ENCODE results near the gene PAMR1. TPM values are rescaled to one million over a fixed set of nuclear protein-coding genes. Genes with fewer than 3 reads are reported as not detected.

The PAMR1 gene
- total RNA-seq, 1 donor from 2014 or later: 0.82 TPM

DNA sequence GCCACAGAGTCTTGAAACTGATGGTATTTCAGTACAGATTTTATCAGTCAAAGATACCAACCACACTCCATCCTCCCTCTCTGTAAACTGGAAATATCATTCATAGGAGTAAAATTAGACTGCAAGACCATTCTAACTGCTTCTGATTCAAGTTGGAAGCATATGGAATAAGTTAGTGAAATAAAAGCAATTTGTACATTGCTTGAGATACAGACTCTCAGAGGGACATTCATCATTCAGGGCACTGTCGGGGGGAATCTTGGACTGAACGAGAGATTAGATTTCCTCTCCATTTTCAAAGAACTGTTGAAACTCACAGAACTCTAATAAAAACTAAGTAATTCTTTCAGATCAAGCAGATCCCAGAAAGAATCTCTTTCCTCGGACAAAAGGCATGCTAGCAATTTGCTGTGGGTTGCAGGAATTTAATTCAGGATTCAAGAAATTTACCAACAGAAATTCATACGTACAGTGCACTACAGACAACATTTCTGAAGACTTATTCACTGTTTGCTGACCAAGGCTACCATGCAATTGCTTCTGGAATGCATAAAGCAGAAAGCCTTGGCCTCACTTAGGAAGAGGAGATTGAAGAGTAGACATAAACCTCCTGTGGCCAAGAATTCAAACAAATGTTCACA, 34.1 kb downstream of the PAMR1 start:
- Mint-ChIP-seq H3K4me3 (ENCODE audit: unreplicated experiment) (no peak overlapping the region), H3K4me1 (ENCODE audit: unreplicated experiment) (no peaks in the 10 kb centered on the region), H3K9me3 (ENCODE audit: unreplicated experiment) (no peaks in the 10 kb centered on the region), H3K27me3 (ENCODE audit: unreplicated experiment) (peaks cover 2% of the 10 kb centered on the region), H3K27ac (ENCODE audit: unreplicated experiment) (no peak overlapping the region), H3K36me3 (ENCODE audit: low read depth, unreplicated experiment) (no peaks in the 10 kb centered on the region)
- DNase-seq (ENCODE audit: low spot score): no peak
- TF ChIP-seq, protein P1, sequence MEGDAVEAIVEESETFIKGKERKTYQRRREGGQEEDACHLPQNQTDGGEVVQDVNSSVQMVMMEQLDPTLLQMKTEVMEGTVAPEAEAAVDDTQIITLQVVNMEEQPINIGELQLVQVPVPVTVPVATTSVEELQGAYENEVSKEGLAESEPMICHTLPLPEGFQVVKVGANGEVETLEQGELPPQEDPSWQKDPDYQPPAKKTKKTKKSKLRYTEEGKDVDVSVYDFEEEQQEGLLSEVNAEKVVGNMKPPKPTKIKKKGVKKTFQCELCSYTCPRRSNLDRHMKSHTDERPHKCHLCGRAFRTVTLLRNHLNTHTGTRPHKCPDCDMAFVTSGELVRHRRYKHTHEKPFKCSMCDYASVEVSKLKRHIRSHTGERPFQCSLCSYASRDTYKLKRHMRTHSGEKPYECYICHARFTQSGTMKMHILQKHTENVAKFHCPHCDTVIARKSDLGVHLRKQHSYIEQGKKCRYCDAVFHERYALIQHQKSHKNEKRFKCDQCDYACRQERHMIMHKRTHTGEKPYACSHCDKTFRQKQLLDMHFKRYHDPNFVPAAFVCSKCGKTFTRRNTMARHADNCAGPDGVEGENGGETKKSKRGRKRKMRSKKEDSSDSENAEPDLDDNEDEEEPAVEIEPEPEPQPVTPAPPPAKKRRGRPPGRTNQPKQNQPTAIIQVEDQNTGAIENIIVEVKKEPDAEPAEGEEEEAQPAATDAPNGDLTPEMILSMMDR (IDR thresholded peaks at IDR 0.05; ENCODE audit: unreplicated experiment): no peak

DNA sequence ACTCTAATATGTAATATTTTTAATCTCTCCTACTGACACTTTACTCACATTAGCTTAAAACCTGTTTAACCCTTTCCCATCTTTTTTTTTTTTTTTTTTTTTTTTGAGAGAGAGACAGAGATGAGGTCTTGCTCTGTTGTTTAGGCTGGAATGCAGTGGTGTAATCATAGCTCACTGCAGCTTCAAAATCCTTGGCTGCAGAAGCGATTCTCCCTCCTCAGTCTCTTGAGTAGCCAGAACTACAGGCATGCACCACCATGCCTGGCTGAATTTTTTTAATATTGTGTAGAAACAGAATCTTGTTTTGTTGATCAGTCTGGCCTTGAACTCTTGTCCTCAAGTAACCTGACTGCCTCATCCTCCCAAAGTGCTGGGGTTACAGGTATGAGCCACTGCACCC, 37.3 kb downstream of the PAMR1 start:
- peaks cover 2% of the 10 kb centered on the region for H3K27me3 Mint-ChIP-seq (ENCODE audit: unreplicated experiment)
- no peaks in the 10 kb centered on the region for H3K9me3 Mint-ChIP-seq (ENCODE audit: unreplicated experiment)
- DNase-seq (ENCODE audit: low spot score): no peak
- H3K27ac Mint-ChIP-seq (ENCODE audit: unreplicated experiment): no peak overlapping the region
- H3K4me1 Mint-ChIP-seq (ENCODE audit: unreplicated experiment): no peaks in the 10 kb centered on the region
- H3K4me3 Mint-ChIP-seq (ENCODE audit: unreplicated experiment): no peak overlapping the region
- TF ChIP-seq, protein P1 (IDR thresholded peaks at IDR 0.05; ENCODE audit: unreplicated experiment): no peak
- peaks cover 4% of the 10 kb centered on the region for H3K36me3 Mint-ChIP-seq (ENCODE audit: low read depth, unreplicated experiment)

DNA sequence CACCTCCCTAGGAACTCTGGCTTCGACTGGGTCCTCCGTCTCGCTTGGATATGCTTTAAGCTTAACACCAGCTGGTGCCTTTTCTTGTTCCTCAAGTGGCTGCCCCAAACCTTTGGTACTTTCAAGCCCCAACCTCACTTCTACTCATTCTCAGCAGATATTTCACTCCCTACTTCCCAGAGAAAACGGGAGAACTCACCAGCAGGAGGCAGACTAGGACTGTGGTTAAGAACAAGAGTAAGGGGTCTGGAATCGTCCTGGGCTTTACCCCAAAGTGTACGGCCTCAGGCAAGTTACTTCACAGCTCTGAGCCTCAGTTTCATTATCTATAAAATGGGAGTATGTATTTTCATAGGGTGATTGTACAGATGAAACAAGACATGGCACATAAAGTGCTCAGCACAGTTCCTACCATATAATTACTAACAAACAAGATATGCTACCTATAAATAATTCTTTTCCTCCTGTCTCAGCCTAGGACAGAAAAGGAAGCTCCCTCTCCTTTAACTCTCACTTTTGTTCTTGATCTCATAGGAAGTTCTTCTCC, 37.8 kb downstream of the PAMR1 start:
- Mint-ChIP-seq H3K4me3 (ENCODE audit: unreplicated experiment) (no peak overlapping the region), H3K9me3 (ENCODE audit: unreplicated experiment) (peaks cover 3% of the 10 kb centered on the region), H3K27me3 (ENCODE audit: unreplicated experiment) (peaks cover 2% of the 10 kb centered on the region), H3K4me1 (ENCODE audit: unreplicated experiment) (no peaks in the 10 kb centered on the region), H3K36me3 (ENCODE audit: low read depth, unreplicated experiment) (peaks cover 5% of the 10 kb centered on the region), H3K27ac (ENCODE audit: unreplicated experiment) (no peak overlapping the region)
- TF ChIP-seq, protein P1 (IDR thresholded peaks at IDR 0.05; ENCODE audit: unreplicated experiment): peak; percentile 42
- DNase-seq (ENCODE audit: low spot score): peak; percentile 68

DNA sequence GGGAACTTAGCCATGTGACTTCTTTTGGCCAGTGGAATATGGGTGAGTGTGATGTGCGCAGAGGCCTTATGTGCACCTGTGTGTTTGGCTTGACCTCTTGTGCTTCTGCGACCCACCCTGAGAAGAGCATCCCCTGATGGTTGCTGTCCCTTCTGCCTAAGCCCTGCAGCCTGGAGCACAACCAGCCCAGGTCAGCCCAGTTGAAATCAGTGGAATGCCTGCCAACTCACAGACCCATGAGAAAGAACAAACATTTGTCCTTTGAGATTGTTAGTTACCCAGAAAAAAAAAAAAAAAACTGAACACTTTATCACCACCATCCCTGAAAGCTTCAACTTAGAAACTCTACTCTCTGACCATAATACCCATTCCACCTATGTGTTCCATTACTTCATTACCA, 38.5 kb downstream of the PAMR1 start:
- Mint-ChIP-seq H3K27me3 (ENCODE audit: unreplicated experiment) (peaks cover 2% of the 10 kb centered on the region), H3K4me1 (ENCODE audit: unreplicated experiment) (no peaks in the 10 kb centered on the region), H3K4me3 (ENCODE audit: unreplicated experiment) (no peak overlapping the region), H3K36me3 (ENCODE audit: low read depth, unreplicated experiment) (peaks cover 5% of the 10 kb centered on the region), H3K9me3 (ENCODE audit: unreplicated experiment) (peaks cover 3% of the 10 kb centered on the region), H3K27ac (ENCODE audit: unreplicated experiment) (no peak overlapping the region)
- no peak for DNase-seq (ENCODE audit: low spot score)
- TF ChIP-seq, protein P1 (IDR thresholded peaks at IDR 0.05; ENCODE audit: unreplicated experiment): no peak

DNA sequence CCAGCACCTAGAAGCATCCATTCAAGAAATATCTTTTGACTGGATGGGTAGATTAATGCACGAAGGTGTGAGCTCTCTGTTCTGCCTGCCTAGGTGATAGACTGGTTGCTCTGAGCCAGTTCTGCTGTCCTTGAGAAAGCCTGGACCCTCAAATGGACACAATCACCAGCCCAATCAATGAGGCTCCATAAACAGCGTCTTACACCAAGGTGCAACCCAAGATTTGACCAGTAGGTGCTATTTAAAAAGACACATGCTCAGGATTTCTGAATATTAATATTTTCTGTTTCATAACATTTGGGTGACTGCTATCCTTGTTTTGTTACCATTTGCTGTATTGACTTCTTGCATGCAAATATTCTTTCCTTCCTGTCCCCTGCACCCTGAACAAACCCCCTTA, 39.0 kb downstream of the PAMR1 start:
- DNase-seq (ENCODE audit: low spot score): no peak
- peaks cover 3% of the 10 kb centered on the region for H3K9me3 Mint-ChIP-seq (ENCODE audit: unreplicated experiment)
- no peaks in the 10 kb centered on the region for H3K4me1 Mint-ChIP-seq (ENCODE audit: unreplicated experiment)
- no peak overlapping the region for H3K27ac Mint-ChIP-seq (ENCODE audit: unreplicated experiment)
- TF ChIP-seq, protein P1 (IDR thresholded peaks at IDR 0.05; ENCODE audit: unreplicated experiment): no peak
- peaks cover 5% of the 10 kb centered on the region for H3K36me3 Mint-ChIP-seq (ENCODE audit: low read depth, unreplicated experiment)
- H3K27me3 Mint-ChIP-seq (ENCODE audit: unreplicated experiment): peaks cover 2% of the 10 kb centered on the region
- no peak overlapping the region for H3K4me3 Mint-ChIP-seq (ENCODE audit: unreplicated experiment)
